ENCODE results near the gene MORN1.

- TF ChIP-seq POLR2A (IDR thresholded peaks at IDR 0.05) (no peak), CTCF (IDR thresholded peaks at IDR 0.05) (no peak)
These were observed 98.5 kb downstream of the MORN1 start for GRCh38 chr1:2292725-2293450.
